GM23248 (cell line): Measurements from ENCODE around the gene COG7. TPM values are rescaled to one million over a fixed set of nuclear protein-coding genes. Genes with fewer than 3 reads are reported as not detected.

Experiments used
- DNase-seq: peaks from one replicate; pipeline ENCODE4 v3.0.0-alpha.2; 2015
- H2AFZ ChIP-seq: fragments of 200-600 bp; sonication (generic); 2 replicates; pipeline ENCODE4 v1.6.1; 2016; ENCODE audit warnings: antibody characterized with exemption
- H3F3A ChIP-seq: fragments of 200-600 bp; sonication (generic); 2 replicates; pipeline ENCODE4 v1.6.1; 2016; ENCODE audit warnings: mild to moderate bottlenecking, antibody characterized with exemption, mixed run types; ENCODE audit not compliant: insufficient read depth
- H3K27ac ChIP-seq: fragments of 200-600 bp; sonication (generic); 2 replicates; pipeline ENCODE4 v1.5.1; 2016; ENCODE audit warnings: mild to moderate bottlenecking
- H3K27me3 ChIP-seq: fragments of 200-600 bp; sonication (generic); replicated peaks from 2 replicates; pipeline ENCODE4 v1.6.1; 2016; ENCODE audit warnings: mild to moderate bottlenecking; ENCODE audit not compliant: insufficient read depth
- H3K36me3 ChIP-seq: fragments of 200-600 bp; sonication (generic); 2 replicates; pipeline ENCODE4 v1.6.1; 2016; ENCODE audit warnings: low read depth, mild to moderate bottlenecking
- H3K4me1 ChIP-seq: fragments of 200-600 bp; sonication (generic); 2 replicates; pipeline ENCODE4 v1.6.1; 2016; ENCODE audit warnings: mild to moderate bottlenecking; ENCODE audit not compliant: insufficient read depth
- H3K4me2 ChIP-seq: fragments of 200-600 bp; sonication (generic); one replicate; pipeline ENCODE4 v1.6.1; 2016; ENCODE audit warnings: mild to moderate bottlenecking; ENCODE audit not compliant: unreplicated experiment
- H3K4me3 ChIP-seq: fragments of 200-600 bp; sonication (generic); 2 replicates; pipeline ENCODE4 v1.5.1; 2016; ENCODE audit warnings: mild to moderate bottlenecking
- H3K79me2 ChIP-seq: fragments of 200-600 bp; sonication (generic); 2 replicates; pipeline ENCODE4 v1.6.1; 2016; ENCODE audit warnings: mild to moderate bottlenecking; ENCODE audit not compliant: insufficient read depth
- H3K9ac ChIP-seq: fragments of 200-600 bp; sonication (generic); 2 replicates; pipeline ENCODE4 v1.6.1; 2016; ENCODE audit warnings: mild to moderate bottlenecking
- H3K9me2 ChIP-seq: fragments of 200-600 bp; sonication (generic); 2 replicates; pipeline ENCODE4 v1.6.1; 2016; ENCODE audit warnings: mixed run types, mild to moderate bottlenecking, moderate library complexity; ENCODE audit not compliant: insufficient read depth
- H3K9me3 ChIP-seq: fragments of 200-600 bp; sonication (generic); one replicate; pipeline ENCODE4 v1.6.1; 2017; ENCODE audit warnings: low read depth
- H4K20me1 ChIP-seq: fragments of 200-600 bp; sonication (generic); 2 replicates; pipeline ENCODE4 v1.6.0; 2016; ENCODE audit not compliant: insufficient read depth
- EZH2 ChIP-seq: fragments of 200-600 bp; sonication (generic); IDR thresholded peaks from 2 replicates; pipeline ENCODE4 v1.6.1; 2018; ENCODE audit warnings: antibody characterized with exemption, mild to moderate bottlenecking; ENCODE audit not compliant: insufficient read depth, poor library complexity, severe bottlenecking
- EZH2phosphoT487 ChIP-seq: fragments of 200-600 bp; sonication (generic); IDR thresholded peaks from 2 replicates; pipeline ENCODE4 v1.6.1; 2018; ENCODE audit warnings: antibody characterized with exemption, moderate library complexity, mild to moderate bottlenecking, low read depth; ENCODE audit not compliant: insufficient read depth
- WGBS, 2 experiments: methylation state at CpG; one replicate each; pipeline ENCODE4 v1.1.6; 2015 to 2017; ENCODE audit warnings: low lambda C conversion rate in 2 of 2, low coverage in 1 of 2; ENCODE audit errors: missing lambda C conversion rate in 2 of 2; 5-methylcytosine and 5-hydroxymethylcytosine counted together
- in situ Hi-C: fragments of 300-500 bp; cut with MboI; formaldehyde crosslinking; loops from 2 replicates; pipeline ENCODE4 v1.15.0; 2020
- polyA plus RNA-seq: library from polyadenylated mRNA; unstranded; fragments of >200 nt; fragmentation: Nextera tagmentation; extraction: Ambion mirVana; gene quantifications from 2 replicates; pipeline ENCODE4 v1.2.1, GENCODE V29; 2016
- total RNA-seq: library from RNA; depleted of rRNA; stranded (reverse); fragments of >200 nt; shearing (Covaris generic); gene quantifications from 2 replicates; pipeline ENCODE4 v1.2.3, GENCODE V29; 2014

COG7 gene
- total and polyA plus RNA-seq, 2 experiments from 2014 or later: 14.6 to 15.6 TPM

DNA sequence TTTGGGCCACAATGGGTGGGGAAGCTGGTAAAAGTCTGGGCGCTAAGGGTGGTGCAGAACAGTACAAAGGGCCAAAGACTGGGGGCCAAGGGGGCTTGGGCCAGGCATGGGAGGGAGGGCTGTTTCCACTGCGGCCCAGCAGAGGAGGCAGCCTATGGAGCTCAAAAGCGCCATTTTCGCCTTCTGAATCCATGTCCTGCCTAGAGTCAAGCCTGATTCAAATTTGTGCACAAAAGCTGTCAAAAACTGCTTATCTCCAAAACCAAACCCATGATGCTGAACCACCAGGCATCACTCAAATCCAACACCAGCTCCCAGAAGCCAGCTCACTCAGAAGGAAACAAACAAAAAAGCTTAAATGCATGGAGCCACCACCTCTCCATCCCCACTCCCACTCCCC lies 16.0 kb downstream of the COG7 start:
- Histone ChIP-seq H3K79me2 (no peaks in the 10 kb centered on the region), H4K20me1 (0 out of 2 replicates have a peak, but pooled peaks cover 4% of the 10 kb centered on the region), H3K9ac (no peak overlapping the region), H2AFZ (no peak overlapping the region), H3K4me2 (no peak overlapping the region), H3K36me3 (peaks cover 26% of the 10 kb centered on the region), H3K27ac (no peak overlapping the region), H3K4me3 (no peak overlapping the region), H3K9me2 (no peaks in the 10 kb centered on the region), H3K27me3 (no peaks in the 10 kb centered on the region), H3K4me1 (no peaks in the 10 kb centered on the region), H3F3A (peaks cover 5% of the 10 kb centered on the region), H3K9me3 (no peaks in the 10 kb centered on the region)
- 98 to 100% methylated on average over 4 of the region's 4 CpGs for WGBS, 2 experiments
- TF ChIP-seq EZH2: no peak
- no peak for TF ChIP-seq EZH2phosphoT487
- DNase-seq: no peak
- in situ Hi-C loops: loop anchor here (10.0 kb wide), 1 partner anchor 252 kb away; the partner anchor contains the start of gene SCNN1G

DNA sequence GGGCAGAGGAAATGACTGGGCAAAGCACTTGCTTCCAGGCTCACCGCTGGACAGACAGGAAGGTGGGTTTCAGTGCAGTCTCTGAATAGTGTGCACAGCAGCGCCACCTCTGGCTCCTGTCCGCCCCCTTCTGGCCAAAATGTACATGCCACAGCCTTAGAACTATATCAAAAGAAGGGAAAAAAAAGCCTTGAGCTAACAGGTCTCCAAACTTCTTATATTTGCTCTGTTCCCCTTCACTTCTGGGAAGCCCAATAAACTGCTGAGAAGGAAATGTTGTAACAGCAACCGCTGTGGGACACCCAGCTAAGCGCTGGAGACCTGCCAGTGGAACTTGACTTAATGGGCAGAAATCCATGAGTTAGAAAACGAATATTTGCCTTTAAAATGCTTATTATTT lies 17.5 kb downstream of the COG7 start:
- Histone ChIP-seq H3K27ac (no peak overlapping the region), H2AFZ (no peak overlapping the region), H3K4me1 (no peaks in the 10 kb centered on the region), H3K9me2 (no peaks in the 10 kb centered on the region), H4K20me1 (0 out of 2 replicates have a peak, but pooled peaks cover 4% of the 10 kb centered on the region), H3K4me3 (no peak overlapping the region), H3K9me3 (no peaks in the 10 kb centered on the region), H3K27me3 (no peaks in the 10 kb centered on the region), H3K9ac (no peak overlapping the region), H3K4me2 (no peak overlapping the region), H3K79me2 (no peaks in the 10 kb centered on the region), H3F3A (peaks cover 5% of the 10 kb centered on the region), H3K36me3 (peaks cover 34% of the 10 kb centered on the region)
- WGBS, 2 experiments: 49 to 51% methylated on average over 6 of the region's 6 CpGs
- DNase-seq: peak; percentile 69
- in situ Hi-C loops: loop anchor here (10.0 kb wide), 1 partner anchor 251 kb away; the partner anchor contains the start of gene SCNN1G
- TF ChIP-seq EZH2phosphoT487: no peak
- TF ChIP-seq EZH2: no peak

DNA sequence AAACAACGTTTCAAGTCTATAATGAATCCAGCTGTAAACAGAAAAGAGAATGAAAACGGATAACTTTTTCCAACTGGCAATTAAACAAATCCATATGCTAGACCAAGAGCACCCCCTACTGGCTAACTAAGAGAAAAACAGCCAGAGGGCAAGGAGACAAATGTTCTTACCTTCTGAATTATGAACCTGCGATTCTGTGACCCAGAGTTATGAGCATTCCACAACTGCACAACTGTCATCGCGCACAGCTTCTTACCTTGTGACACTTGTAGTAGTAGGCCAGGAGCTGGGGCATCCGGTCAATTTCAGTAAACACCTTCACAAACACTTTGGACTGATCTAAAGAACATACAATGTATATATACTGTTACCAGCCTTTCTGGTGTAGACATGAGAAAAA lies 18.6 kb downstream of the COG7 start:
- TF ChIP-seq EZH2 (no peak), EZH2phosphoT487 (no peak)
- Histone ChIP-seq H4K20me1 (0 out of 2 replicates have a peak, but pooled peaks cover 4% of the 10 kb centered on the region), H3K4me3 (no peak overlapping the region), H3K27ac (no peak overlapping the region), H3K9me3 (no peaks in the 10 kb centered on the region), H2AFZ (no peak overlapping the region), H3K4me2 (no peak overlapping the region), H3K4me1 (no peaks in the 10 kb centered on the region), H3F3A (peaks cover 5% of the 10 kb centered on the region), H3K79me2 (no peaks in the 10 kb centered on the region), H3K27me3 (no peaks in the 10 kb centered on the region), H3K36me3 (peaks cover 39% of the 10 kb centered on the region), H3K9me2 (no peaks in the 10 kb centered on the region), H3K9ac (no peak overlapping the region)
- 10 to 11% methylated on average over 6 of the region's 6 CpGs for WGBS, 2 experiments
- DNase-seq: peak; percentile 62
- in situ Hi-C loops: loop anchor here (10.0 kb wide), 1 partner anchor 250 kb away; the partner anchor contains the start of gene SCNN1G

DNA sequence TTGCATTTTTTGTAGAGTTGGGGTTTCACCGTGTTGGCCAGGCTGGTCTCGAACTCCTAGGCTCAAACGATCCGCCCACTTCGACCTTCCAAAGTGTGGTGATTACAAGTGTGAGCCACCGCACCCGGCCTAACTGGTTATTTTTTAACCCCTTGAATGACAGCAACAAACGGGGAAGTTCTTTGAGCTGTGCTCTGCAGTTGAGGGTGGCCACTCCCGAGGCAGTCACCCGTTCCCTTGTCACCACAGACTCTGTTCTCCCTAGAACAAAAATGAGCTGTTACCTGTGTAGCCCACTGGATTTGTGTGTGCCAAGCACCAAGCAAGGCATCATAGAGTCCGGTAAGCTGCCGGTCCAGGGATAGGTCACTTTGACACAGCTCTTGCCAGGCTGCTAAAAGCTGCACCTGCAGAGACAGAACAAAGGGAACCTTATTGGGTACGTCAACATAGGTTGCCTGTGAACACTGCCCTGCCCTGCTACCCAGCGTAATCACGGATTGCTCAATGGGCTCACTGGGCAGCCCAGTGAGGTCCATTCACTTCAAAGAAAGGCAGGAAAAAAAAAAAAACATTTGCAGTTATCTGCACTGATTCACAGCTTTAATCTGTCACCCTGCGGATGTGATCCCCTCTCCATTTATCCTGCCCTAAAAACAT lies 19.6 kb downstream of the COG7 start:
- H3K4me3 ChIP-seq: no peak overlapping the region
- H3F3A ChIP-seq: peaks cover 5% of the 10 kb centered on the region
- H3K9me2 ChIP-seq: no peaks in the 10 kb centered on the region
- 0 out of 2 replicates have a peak, but pooled peaks cover 4% of the 10 kb centered on the region for H4K20me1 ChIP-seq
- DNase-seq: no peak
- H3K4me1 ChIP-seq: no peaks in the 10 kb centered on the region
- no peak overlapping the region for H3K27ac ChIP-seq
- no peaks in the 10 kb centered on the region for H3K9me3 ChIP-seq
- no peaks in the 10 kb centered on the region for H3K79me2 ChIP-seq
- in situ Hi-C loops: loop anchor here (10.0 kb wide), 1 partner anchor 249 kb away; the partner anchor contains the start of gene SCNN1G
- 85 to 87% methylated on average over 16 of the region's 16 CpGs for WGBS, 2 experiments
- H3K27me3 ChIP-seq: no peaks in the 10 kb centered on the region
- no peak overlapping the region for H3K9ac ChIP-seq
- no peak for TF ChIP-seq EZH2
- TF ChIP-seq EZH2phosphoT487: no peak
- no peak overlapping the region for H3K4me2 ChIP-seq
- no peak overlapping the region for H2AFZ ChIP-seq
- H3K36me3 ChIP-seq: peaks cover 43% of the 10 kb centered on the region
